Stomach smooth muscle (tissue), 2 donors: ENCODE results near the gene SAP30BP.

Experiments used
- H3K27ac ChIP-seq: one replicate; pipeline ENCODE4 v1.7.0; 2013; ENCODE audit warnings: mild to moderate bottlenecking, low read length, inconsistent platforms
- H3K27me3 ChIP-seq, 2 donors: one replicate each; pipeline ENCODE4 v1.7.0; 2013; ENCODE audit warnings: low read length in 2 of 2; ENCODE audit not compliant: insufficient read depth in 2 of 2, control insufficient read depth in 1 of 2
- H3K36me3 ChIP-seq, 2 donors: one replicate each; pipeline ENCODE4 v1.7.0; 2013; ENCODE audit warnings: low read length in 2 of 2; ENCODE audit not compliant: control insufficient read depth in 2 of 2, insufficient read depth in 2 of 2
- H3K4me1 ChIP-seq: one replicate; pipeline ENCODE4 v1.7.0; 2013; ENCODE audit warnings: low read length; ENCODE audit not compliant: control insufficient read depth, insufficient read depth
- H3K4me3 ChIP-seq, 2 donors: one replicate each; pipeline ENCODE4 v1.7.0; 2013; ENCODE audit warnings: low read length in 2 of 2
- H3K9ac ChIP-seq, 2 donors: one replicate each; pipeline ENCODE4 v1.7.0; 2013; ENCODE audit warnings: low read length in 2 of 2, mild to moderate bottlenecking in 1 of 2
- H3K9me3 ChIP-seq, 2 donors: one replicate each; pipeline ENCODE4 v1.7.0; 2013; ENCODE audit warnings: low read length in 2 of 2; ENCODE audit not compliant: control insufficient read depth in 2 of 2
- donor health status: healthy.
- donor health status: Pancreatic carcinoma.

The SAP30BP gene

DNA sequence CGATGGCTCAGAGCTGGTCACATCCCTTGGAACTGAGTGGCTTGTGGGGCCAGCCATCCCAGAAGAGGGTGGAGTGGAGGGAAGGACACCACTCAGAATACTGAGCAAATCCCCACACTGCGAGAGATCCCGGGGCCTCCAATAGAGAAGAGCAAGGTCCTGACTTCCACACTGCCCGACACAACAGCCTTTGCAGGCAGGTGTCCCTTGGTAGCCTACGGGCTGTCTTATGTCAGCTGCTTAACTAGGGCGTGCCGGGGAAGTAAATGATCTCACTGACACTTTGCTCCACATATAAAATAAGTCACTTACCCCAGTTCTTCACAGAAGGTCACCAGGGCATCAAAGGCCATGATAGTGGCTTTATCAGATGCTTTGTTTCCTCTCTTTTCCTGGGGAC is 16.3 kb upstream of the SAP30BP start:
- H3K9ac ChIP-seq = no peak overlapping the region
- H3K4me1 ChIP-seq = peaks cover 3% of the 10 kb centered on the region
- H3K27me3 ChIP-seq = no peaks in the 10 kb centered on the region
- no peak overlapping the region for H3K27ac ChIP-seq
- H3K4me3 ChIP-seq = no peak overlapping the region
- no peaks in the 10 kb centered on the region for H3K9me3 ChIP-seq
- peaks cover 15 to 27% of the 10 kb centered on the region in 2 donors for H3K36me3 ChIP-seq

GRCh38 chr17:75652341-75652740 is 14.8 kb upstream of the SAP30BP start:
- no peaks in the 10 kb centered on the region for H3K9me3 ChIP-seq
- H3K9ac ChIP-seq = no peak overlapping the region
- peaks cover 3% of the 10 kb centered on the region for H3K4me1 ChIP-seq
- H3K36me3 ChIP-seq = peaks cover 17 to 29% of the 10 kb centered on the region in 2 donors
- no peaks in the 10 kb centered on the region for H3K27me3 ChIP-seq
- H3K27ac ChIP-seq = no peak overlapping the region
- no peak overlapping the region for H3K4me3 ChIP-seq

DNA sequence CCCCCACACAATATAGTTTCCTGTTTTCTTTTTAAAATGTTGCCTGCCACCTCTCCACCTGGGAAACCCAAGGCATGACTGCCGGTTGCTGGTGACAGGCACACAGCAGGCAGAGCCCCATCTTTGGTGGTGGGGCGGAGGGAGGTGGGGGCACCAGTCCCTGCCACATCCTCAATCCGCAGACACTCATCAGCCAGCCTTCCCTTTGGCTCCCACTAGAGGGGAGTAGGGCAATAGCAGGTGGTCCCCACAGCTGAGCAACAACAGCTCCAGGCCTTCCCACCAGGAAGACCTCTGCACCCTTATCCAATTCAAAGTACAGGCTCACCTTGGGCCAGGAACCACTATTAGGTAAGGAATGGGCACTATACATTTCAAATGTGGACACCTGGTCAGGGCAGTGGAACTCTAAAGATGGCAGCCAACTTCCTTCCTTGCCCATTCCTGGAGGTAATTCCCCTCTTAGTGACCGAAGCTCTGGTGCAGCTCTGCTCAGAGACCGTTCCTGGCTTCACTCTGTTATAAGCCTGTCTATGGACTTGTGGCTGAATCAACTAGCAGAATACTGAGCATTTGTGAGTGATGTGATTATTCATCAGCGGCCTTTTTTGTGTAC is 14.1 kb upstream of the SAP30BP start:
- H3K4me1 ChIP-seq = peaks cover 3% of the 10 kb centered on the region
- H3K9ac ChIP-seq = no peak overlapping the region
- H3K27me3 ChIP-seq = no peaks in the 10 kb centered on the region
- no peak overlapping the region for H3K4me3 ChIP-seq
- peaks cover 15 to 31% of the 10 kb centered on the region in 2 donors for H3K36me3 ChIP-seq
- H3K27ac ChIP-seq = no peak overlapping the region
- H3K9me3 ChIP-seq = no peaks in the 10 kb centered on the region

GRCh38 chr17:75654176-75654575 is 13.0 kb upstream of the SAP30BP start:
- H3K4me3 ChIP-seq = no peak overlapping the region
- H3K9ac ChIP-seq = no peak overlapping the region
- no peaks in the 10 kb centered on the region for H3K9me3 ChIP-seq
- H3K27ac ChIP-seq = no peak overlapping the region
- no peaks in the 10 kb centered on the region for H3K27me3 ChIP-seq
- peaks cover 3% of the 10 kb centered on the region for H3K4me1 ChIP-seq
- H3K36me3 ChIP-seq = peaks cover 14 to 31% of the 10 kb centered on the region in 2 donors

GRCh38 chr17:75658237-75658636 is 8.9 kb upstream of the SAP30BP start:
- Histone ChIP-seq H3K9me3 (no peaks in the 10 kb centered on the region), H3K27me3 (no peaks in the 10 kb centered on the region), H3K9ac (no peak overlapping the region), H3K4me3 (no peak overlapping the region), H3K36me3 (peaks cover 30 to 32% of the 10 kb centered on the region in 2 donors), H3K4me1 (no peaks in the 10 kb centered on the region), H3K27ac (no peak overlapping the region)

GRCh38 chr17:75661531-75661930 is 5.6 kb upstream of the SAP30BP start:
- Histone ChIP-seq H3K4me3 (no peak overlapping the region), H3K27me3 (no peaks in the 10 kb centered on the region), H3K9ac (no peak overlapping the region), H3K4me1 (peaks cover 10% of the 10 kb centered on the region), H3K9me3 (no peaks in the 10 kb centered on the region), H3K27ac (no peak overlapping the region), H3K36me3 (peaks cover 26 to 34% of the 10 kb centered on the region in 2 donors)

GRCh38 chr17:75662511-75662910 is 4.6 kb upstream of the SAP30BP start:
- no peaks in the 10 kb centered on the region for H3K27me3 ChIP-seq
- no peaks in the 10 kb centered on the region for H3K9me3 ChIP-seq
- no peak overlapping the region for H3K27ac ChIP-seq
- peaks cover 11% of the 10 kb centered on the region for H3K4me1 ChIP-seq
- H3K4me3 ChIP-seq = no peak overlapping the region
- no peak overlapping the region for H3K9ac ChIP-seq
- peaks cover 23 to 31% of the 10 kb centered on the region in 2 donors for H3K36me3 ChIP-seq

GRCh38 chr17:75664099-75664549 is 3.0 kb upstream of the SAP30BP start:
- no peak overlapping the region for H3K4me3 ChIP-seq
- no peak overlapping the region for H3K27ac ChIP-seq
- no peaks in the 10 kb centered on the region for H3K9me3 ChIP-seq
- H3K36me3 ChIP-seq = peaks cover 27 to 36% of the 10 kb centered on the region in 2 donors
- H3K27me3 ChIP-seq = no peaks in the 10 kb centered on the region
- H3K9ac ChIP-seq = no peak overlapping the region
- peaks cover 21% of the 10 kb centered on the region for H3K4me1 ChIP-seq

DNA sequence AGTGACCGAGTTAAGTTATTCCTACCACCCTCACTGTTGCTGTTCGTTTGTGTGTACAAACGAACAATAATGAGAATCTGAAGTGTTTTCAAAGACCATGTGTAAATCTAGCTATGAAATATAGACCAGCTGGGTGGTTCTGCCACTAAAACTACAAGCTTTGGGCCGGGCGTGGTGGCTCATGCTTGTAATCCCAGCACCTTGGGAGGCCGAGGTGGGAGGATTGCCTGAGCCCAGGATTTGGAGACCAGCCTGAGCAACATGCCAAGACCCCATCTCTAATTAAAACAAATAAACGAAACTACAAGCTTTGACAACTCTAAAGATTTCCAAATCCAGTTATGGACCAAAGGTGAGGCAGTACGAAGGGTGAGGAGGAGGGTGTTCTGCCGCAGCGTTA is 1.2 kb upstream of the SAP30BP start:
- Histone ChIP-seq H3K36me3 (peaks cover 28 to 29% of the 10 kb centered on the region in 2 donors), H3K9ac (no peak overlapping the region), H3K27ac (no peak overlapping the region)

DNA sequence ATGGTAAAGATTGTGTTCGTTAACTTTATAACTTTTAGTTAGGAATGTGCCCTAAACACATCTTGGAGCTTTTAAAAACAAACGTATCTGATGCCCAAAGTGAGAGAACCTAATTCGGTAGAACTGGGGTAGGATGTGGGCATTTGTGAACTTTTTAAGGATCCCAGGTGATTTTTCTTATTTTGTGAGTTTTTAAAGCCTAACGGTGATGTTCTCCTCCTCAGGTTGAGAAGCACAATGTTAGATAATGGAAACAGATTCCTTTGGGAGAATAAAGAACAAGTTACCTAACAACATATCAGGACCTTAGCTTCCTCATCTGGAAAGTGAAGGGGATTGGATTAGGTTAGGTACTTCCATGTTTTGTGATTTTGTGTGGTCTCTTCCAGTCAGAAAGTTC is 687 bp downstream of the SAP30BP start:
- Histone ChIP-seq H3K27ac (peak overlapping the region; percentile 92), H3K27me3 (no peaks in the 10 kb centered on the region), H3K9ac (peak overlapping the region; percentile 91 to 97), H3K4me1 (peaks cover 21% of the 10 kb centered on the region), H3K36me3 (peaks cover 22 to 31% of the 10 kb centered on the region in 2 donors), H3K9me3 (no peaks in the 10 kb centered on the region), H3K4me3 (peak overlapping the region; percentile 98 to 100)

More for the DNA sequence above, 1.2 kb upstream of the SAP30BP start:
- Histone ChIP-seq H3K4me3 (peak overlapping the region; percentile 60 to 100), H3K4me1 (peaks cover 21% of the 10 kb centered on the region), H3K9me3 (no peaks in the 10 kb centered on the region), H3K27me3 (no peaks in the 10 kb centered on the region)

DNA sequence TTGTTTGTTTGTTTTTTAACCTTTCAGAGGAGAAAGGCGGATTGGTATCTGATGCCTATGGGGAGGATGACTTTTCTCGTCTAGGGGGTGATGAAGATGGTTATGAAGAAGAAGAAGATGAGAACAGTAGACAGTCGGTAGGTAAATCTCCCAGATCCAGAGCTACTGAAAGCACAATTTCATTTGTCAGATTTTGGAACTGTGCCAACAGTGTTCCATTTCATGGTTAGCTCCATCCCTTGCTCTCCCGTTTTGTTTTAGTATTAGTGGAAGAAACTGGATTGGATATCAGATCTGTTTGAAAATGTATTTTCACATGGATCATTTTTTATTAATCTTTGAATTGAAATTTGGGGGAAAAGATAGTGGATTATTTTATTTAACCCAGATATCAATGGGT is 1.4 kb downstream of the SAP30BP start:
- Histone ChIP-seq H3K36me3 (peaks cover 21 to 37% of the 10 kb centered on the region in 2 donors), H3K4me1 (peaks cover 21% of the 10 kb centered on the region), H3K4me3 (peak overlapping the region; percentile 98 to 100), H3K9me3 (no peaks in the 10 kb centered on the region), H3K27me3 (no peaks in the 10 kb centered on the region), H3K9ac (no peak overlapping the region), H3K27ac (no peak overlapping the region)
